ENCODE data around the gene FBXW9. TPM values are rescaled to one million over a fixed set of nuclear protein-coding genes. Genes with fewer than 3 reads are reported as not detected.
"Not testable (repeated sequence)": the region's sequence is repeated elsewhere in the genome, so short reads cannot be mapped to it uniquely, and the experiment has no call there.

Gene FBXW9
- total and polyA plus RNA-seq, 8 donors: 3.1 to 8.5 (median 4.4) TPM

DNA sequence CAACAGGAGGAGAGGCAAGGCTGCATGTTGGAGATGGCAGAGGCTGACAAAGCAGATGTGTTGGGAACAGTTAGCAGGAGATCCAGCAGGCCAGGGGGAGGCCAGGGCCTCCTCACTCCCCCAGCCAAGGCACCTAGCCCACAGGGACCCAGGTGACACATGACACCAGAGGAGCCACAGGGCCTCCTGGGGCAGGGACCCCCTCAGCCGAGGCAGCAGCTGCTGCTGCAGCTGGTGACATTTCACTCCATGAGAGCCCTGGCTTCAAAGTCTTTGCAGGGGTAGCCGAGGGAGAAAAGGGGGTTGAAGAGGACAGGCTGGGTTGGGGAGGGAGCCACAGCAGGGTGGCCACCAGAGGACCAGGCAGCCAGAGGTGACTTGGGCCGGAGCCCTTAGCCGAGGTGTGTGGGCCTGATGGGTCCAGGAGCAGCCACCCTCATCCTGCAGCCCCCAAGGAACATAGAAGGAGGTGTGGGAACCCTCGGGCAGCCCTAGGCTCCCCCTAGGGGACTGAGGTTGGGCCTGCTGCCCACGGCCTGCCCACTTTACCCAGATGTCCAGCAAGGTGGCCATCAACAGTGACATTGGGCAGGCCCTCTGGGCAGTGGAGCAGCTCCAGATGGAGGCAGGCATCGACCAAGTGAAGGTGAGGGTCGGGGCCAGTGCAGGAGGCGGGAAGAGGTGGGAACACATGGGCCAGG lies 8.8 kb downstream of the FBXW9 start, which contains the start of gene GNG14:
Gene GNG14, plus strand, starts transcription at position 503 of the 701 bp plus-strand sequence. Its CDS starts 51 bp downstream, at position 554.
- H3K27me3 ChIP-seq: no peaks in the 10 kb centered on the region
- FAIRE-seq (no peak), ATAC-seq (no peak), DNase-seq (no peak)
- no peak for TF ChIP-seq CTCF (IDR thresholded peaks at IDR 0.05)
- intact Hi-C loops (cut with DNase I): no loop called here
- no peaks in the 10 kb centered on the region for H3K9me3 ChIP-seq
- 86 to 88% methylated on average over 9 of the region's 9 CpGs for WGBS, 2 donors
- no peaks in the 10 kb centered on the region for H3K4me1 ChIP-seq
- no peaks in the 10 kb centered on the region for H3K36me3 ChIP-seq
- H3K4me3 ChIP-seq: no peak within 1 kb of the TSS
- H3K27ac ChIP-seq: no peak within 1 kb of the TSS

- ATAC-seq: no peak
- no peak for TF ChIP-seq CTCF (IDR thresholded peaks at IDR 0.05)
- FAIRE-seq: no peak
- Histone ChIP-seq H3K27me3 (no peaks in the 10 kb centered on the region), H3K4me3 (no peak overlapping the region), H3K27ac (no peak overlapping the region), H3K4me1 (peaks cover 0 to under 1% (median 0%) of the 10 kb centered on the region in 3 donors), H3K9me3 (no peaks in the 10 kb centered on the region), H3K36me3 (no peaks in the 10 kb centered on the region)
- WGBS, 2 donors: 78 to 91% methylated on average over 3 of the region's 3 CpGs
- intact Hi-C loops (cut with DNase I): no loop called here
- no peak for DNase-seq
These were observed 10.6 kb downstream of the FBXW9 start for GRCh38 chr19:12685831-12686230.

DNA sequence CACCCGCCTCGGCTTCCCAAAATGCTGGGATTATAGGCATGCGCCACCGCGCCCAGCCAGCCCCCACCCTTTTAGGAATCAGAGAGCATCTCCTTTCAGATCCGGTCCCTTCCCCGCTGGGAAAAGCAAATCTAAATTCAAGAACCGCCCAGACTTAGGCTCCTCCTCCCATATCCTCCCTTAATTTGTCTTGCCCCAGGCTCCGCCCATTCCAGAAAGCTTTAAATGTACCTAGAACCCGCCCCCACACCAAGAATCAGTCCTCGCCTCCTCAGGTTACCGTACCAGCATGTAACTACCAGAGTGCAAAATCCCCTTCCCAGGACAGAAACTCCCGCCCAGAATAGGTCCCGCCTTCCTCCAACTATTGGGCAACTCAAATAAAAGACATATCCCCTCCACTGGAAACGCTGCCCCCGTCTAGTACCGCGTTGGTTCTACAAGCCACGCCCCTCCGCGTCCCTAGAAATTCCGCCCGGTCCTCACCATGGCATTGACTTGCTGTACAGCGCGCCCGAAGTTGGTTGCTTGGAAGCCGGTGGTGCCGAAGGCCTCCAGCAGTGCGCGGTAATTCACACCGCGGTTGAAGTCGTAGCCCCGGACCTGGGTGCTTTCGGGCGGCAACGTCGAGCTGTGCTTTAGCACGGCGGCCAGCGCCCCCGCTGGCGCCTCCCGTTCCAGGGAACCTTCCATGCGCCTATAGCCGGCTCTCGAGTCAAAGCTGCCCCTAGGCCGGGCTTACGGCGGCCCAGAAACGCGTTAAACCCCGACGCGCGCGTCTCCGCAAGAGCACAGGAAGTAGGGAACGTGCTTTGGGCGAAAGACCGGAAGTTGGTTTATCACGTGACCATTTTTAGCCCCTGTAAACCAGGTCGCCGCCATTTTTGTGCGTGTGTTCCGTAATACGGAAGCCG lies 15.1 kb downstream of the FBXW9 start, which contains the start of gene DHPS:
Gene DHPS, minus strand, starts transcription at position 807 of the 914 bp plus-strand sequence. Its CDS starts 114 bp downstream, at position 693.
- WGBS, 2 donors: 0% methylated on average over 68 of the region's 68 CpGs
- H3K36me3 ChIP-seq: peaks cover 0 to 20% (median 14%) of the 10 kb centered on the region in 3 donors
- ATAC-seq (peak; percentile 91 to 95 (median 94)), DNase-seq (peak; percentile 85 to 95 (median 92)), FAIRE-seq (no peak)
- intact Hi-C loops (cut with DNase I): no loop called here
- H3K27ac ChIP-seq: peak within 1 kb of the TSS; percentile 89 to 96 (median 94)
- no peaks in the 10 kb centered on the region for H3K9me3 ChIP-seq
- H3K27me3 ChIP-seq: no peaks in the 10 kb centered on the region
- TF ChIP-seq CTCF (IDR thresholded peaks at IDR 0.05): no peak
- peak within 1 kb of the TSS; percentile 71 to 95 (median 85) for H3K4me3 ChIP-seq
- H3K4me1 ChIP-seq: peaks cover 0 to 3% (median 2%) of the 10 kb centered on the region in 3 donors

DNA sequence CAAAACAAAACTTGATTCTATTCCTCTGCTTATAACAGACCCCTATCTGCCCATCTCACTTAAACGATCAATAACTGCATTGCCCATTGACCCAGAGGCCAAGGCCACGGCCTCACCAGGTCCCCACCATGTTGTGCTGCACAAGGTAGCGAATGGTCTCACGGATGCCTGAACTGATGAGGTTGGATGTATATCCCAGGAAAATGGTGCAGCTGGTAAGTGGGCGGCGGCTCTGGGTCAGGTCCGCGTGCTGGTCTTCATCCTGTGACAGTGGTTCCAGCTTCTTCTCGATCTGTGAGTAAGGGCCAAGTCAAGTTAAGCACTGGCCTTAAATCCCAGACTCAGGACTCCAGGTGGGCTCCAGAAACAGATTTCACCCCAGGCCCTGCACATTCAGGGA lies 16.4 kb downstream of the FBXW9 start:
- no peak for DNase-seq
- intact Hi-C loops (cut with DNase I): no loop called here

GRCh38 chr19:12678039-12678438 lies 18.4 kb downstream of the FBXW9 start:
- not testable (repeated sequence) for DNase-seq, FAIRE-seq, H3K9me3 ChIP-seq, H3K4me3 ChIP-seq, H3K4me1 ChIP-seq, ATAC-seq, H3K27me3 ChIP-seq, H3K27ac ChIP-seq
- intact Hi-C loops (cut with DNase I): loop anchor here in 1 of 3 donors (10.0 kb wide), 1 partner anchor 113 kb away; no protein-coding TSS in a partner anchor
- WGBS, 2 donors: 82 to 87% methylated on average over 5 of the region's 5 CpGs
- H3K36me3 ChIP-seq: peaks cover 3 to 46% (median 23%) of the 10 kb centered on the region in 3 donors

More for the DNA sequence above, 16.4 kb downstream of the FBXW9 start:
- no peak for TF ChIP-seq CTCF (IDR thresholded peaks at IDR 0.05)
- ATAC-seq (no peak), FAIRE-seq (no peak)
- no peak overlapping the region for H3K27ac ChIP-seq
- peaks cover 0 to 3% (median 2%) of the 10 kb centered on the region in 3 donors for H3K4me1 ChIP-seq
- peaks cover 2 to 33% (median 18%) of the 10 kb centered on the region in 3 donors for H3K36me3 ChIP-seq
- H3K4me3 ChIP-seq: no peak overlapping the region
- no peaks in the 10 kb centered on the region for H3K9me3 ChIP-seq
- H3K27me3 ChIP-seq: no peaks in the 10 kb centered on the region
- WGBS, 2 donors: 87% methylated on average over 9 of the region's 9 CpGs
